Lung microvascular endothelial cell (primary cell): ENCODE data around the gene TOGARAM1. TPM values are rescaled to one million over a fixed set of nuclear protein-coding genes. Genes with fewer than 3 reads are reported as not detected.

Experiments used
- DNase-seq, 2 donors: peaks; one replicate each; pipeline versions ENCODE4 v3.0.0 to v3.0.0-alpha.2; 2010; ENCODE audit warnings: low read depth in 2 of 2
- total RNA-seq: library from RNA; depleted of rRNA; stranded (reverse); fragments of >200 nt; gene quantifications from 2 replicates; pipeline ENCODE4 v1.2.1, GENCODE V29; 2014

Gene TOGARAM1, protein sequence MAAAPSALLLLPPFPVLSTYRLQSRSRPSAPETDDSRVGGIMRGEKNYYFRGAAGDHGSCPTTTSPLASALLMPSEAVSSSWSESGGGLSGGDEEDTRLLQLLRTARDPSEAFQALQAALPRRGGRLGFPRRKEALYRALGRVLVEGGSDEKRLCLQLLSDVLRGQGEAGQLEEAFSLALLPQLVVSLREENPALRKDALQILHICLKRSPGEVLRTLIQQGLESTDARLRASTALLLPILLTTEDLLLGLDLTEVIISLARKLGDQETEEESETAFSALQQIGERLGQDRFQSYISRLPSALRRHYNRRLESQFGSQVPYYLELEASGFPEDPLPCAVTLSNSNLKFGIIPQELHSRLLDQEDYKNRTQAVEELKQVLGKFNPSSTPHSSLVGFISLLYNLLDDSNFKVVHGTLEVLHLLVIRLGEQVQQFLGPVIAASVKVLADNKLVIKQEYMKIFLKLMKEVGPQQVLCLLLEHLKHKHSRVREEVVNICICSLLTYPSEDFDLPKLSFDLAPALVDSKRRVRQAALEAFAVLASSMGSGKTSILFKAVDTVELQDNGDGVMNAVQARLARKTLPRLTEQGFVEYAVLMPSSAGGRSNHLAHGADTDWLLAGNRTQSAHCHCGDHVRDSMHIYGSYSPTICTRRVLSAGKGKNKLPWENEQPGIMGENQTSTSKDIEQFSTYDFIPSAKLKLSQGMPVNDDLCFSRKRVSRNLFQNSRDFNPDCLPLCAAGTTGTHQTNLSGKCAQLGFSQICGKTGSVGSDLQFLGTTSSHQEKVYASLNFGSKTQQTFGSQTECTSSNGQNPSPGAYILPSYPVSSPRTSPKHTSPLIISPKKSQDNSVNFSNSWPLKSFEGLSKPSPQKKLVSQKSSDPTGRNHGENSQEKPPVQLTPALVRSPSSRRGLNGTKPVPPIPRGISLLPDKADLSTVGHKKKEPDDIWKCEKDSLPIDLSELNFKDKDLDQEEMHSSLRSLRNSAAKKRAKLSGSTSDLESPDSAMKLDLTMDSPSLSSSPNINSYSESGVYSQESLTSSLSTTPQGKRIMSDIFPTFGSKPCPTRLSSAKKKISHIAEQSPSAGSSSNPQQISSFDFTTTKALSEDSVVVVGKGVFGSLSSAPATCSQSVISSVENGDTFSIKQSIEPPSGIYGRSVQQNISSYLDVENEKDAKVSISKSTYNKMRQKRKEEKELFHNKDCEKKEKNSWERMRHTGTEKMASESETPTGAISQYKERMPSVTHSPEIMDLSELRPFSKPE (N-terminal part only)
- total RNA-seq: 7.8 and 15.1 TPM in 2 replicates

DNA sequence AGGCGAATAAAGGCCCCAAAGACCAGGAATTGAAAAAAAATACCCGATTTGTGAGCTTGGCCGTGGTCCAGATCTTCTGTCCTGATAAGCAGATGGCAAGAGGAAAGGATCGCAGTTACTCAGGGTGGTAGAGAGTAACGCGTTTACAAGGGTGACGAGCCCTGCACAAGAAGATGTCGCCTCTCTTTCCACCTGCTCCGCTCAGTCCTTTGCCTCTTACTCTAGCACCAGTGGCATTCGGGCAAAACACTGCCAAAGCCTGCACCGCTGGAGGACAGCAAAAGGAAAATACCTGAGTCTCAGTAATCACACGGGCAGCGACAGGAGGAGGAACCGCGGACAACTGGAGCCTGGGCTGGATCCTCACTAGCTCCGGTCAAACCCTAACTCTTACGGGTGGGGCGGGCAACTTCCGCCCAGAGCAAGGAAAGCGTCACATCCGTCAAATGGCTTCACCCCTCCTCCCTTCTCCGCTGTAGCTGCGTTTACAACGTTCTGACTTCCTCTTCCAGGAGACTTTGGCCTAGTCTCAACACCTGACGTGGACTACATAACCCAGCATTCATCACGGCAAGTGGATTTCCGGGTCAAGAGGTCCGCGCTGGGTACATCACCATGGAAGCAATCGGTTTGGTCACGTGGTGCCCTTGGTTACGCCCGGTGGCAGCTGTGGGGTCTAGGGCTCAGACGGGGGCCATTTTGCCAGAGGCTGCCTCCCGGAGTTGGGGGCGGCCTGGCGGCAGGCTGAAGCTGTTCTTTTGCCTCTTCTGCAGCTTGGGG, at the start of gene TOGARAM1, which contains the start of gene KLHL28:
TOGARAM1 (plus strand) TSS at position 637 of the 780 bp plus-strand sequence. CDS start 232 bp downstream, outside the sequence.
KLHL28 (minus strand) TSS at position 394 of the 780 bp plus-strand sequence. CDS start 16,019 bp downstream, outside the sequence.
- DNase-seq: peak; percentile 100

- DNase-seq: peak in 1 of 2 donors; percentile 17
Observed at GRCh38 chr14:44914849-44915248, 47.1 kb upstream of the TOGARAM1 start.

DNA sequence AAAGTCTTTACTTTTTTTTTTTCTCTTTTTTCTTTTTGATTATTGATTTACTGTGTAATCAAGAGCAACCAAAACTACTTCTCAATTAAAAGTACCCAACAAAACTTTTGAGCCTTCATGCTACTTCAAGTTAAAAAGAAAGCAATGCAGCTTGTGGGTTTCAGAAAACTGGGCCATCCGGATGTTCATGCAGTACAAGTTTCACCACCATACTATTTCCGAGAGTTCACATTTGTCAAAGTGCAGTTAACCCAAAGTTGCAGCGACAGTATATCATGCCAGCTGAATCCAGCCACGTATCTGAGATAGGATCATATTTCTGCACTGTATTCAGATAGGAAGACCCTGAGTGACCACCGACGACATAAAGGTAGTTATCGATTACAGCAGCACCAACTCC, 33.2 kb upstream of the TOGARAM1 start:
- DNase-seq: no peak

DNA sequence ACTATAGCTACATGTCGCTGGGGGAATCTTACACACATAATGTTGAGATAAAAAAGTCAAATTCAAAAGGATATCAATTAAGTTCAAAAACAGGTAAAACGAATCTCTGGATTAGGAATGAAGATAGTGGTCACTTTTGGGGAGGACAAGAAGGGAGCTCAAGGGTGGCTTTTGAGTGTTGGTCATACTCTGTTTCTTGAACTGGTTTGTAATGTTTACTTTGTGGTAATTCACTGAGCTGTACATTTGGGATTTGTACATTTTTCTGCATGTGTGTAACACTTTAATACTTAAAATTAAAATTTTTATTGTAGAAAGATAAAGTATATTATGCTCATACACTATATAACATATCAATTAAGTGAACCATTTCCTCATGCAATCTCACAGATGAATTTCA, 26.8 kb upstream of the TOGARAM1 start:
- no peak for DNase-seq

DNA sequence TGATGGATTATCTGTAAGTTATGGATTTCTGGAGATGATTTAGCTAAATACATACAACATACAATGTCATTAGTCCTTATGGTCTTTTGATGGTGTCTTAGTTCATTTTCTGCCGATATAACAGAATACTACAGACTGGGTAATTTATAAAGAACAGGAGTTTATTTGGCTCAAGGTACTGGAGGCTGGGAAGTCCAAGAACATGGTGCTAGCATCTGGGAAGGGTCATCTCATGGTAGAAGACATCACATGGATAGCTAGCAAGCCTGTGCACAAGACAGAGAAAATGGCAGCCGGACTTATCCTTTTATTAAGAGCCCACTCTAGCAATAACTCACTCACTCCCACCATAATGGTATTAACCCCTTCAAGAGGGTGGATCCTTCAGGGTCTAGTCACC, 24.4 kb upstream of the TOGARAM1 start:
- no peak for DNase-seq

GRCh38 chr14:44940211-44940610, 21.8 kb upstream of the TOGARAM1 start:
- DNase-seq: no peak

- DNase-seq: no peak
Observed at GRCh38 chr14:44940944-44941343, 21.0 kb upstream of the TOGARAM1 start.

DNA sequence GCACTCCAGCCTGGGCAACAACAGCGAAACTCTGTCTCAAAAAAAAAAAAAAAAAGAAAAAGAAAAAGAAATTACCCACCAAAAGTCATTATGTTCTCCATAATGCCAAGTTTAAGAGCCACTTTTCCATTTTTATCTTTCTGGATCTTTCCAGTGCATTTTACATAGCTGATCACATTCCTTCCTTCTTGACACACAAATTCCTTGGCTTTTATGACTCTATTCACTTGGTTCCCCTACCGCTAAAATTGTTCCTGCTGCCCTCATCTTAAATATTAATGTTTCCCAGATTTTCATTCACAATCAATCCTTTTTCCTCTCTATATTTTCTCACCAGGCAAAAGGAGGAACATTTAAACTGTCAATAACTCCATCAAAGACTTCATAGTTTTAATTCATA, 20.4 kb upstream of the TOGARAM1 start:
- no peak for DNase-seq

DNA sequence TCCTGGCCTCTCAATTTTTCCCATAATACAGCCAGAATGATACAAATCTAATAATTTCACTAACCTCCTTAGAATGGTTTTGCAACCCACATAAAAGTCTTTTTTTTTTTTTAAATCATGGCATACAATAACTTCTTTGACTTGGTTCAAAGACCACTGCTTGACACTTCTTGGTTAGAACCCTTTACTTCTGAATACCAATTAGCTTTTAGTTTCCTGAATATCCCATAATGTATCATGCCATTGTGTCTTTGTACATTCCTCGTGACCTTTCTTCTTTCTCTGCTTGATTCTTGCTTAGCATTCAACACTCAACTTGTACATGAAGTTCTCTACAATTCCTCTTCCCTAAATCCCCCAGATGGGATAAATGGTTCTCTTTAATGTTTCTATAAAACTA, 19.6 kb upstream of the TOGARAM1 start:
- DNase-seq: no peak

- no peak for DNase-seq
Observed at GRCh38 chr14:44944107-44944506, 17.9 kb upstream of the TOGARAM1 start.

DNA sequence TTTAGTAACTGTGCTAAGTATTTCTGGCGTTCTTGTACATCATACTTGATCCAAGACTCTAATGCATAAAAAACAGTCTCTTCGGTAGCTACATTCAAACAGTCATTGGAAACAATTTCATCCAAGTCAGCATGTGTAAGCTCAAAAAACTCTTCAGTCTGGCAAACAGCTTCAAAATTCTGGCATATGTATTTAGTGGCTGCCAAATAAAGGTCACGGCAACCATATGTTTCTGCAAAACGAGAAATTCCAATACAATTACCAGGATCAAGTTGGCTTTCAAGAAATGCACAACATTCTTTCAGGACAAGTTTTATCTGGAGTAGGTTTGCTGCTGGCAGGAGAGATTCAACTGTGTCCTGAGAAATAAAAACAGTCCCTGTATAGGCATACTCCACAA, 16.7 kb upstream of the TOGARAM1 start:
- no peak for DNase-seq

DNA sequence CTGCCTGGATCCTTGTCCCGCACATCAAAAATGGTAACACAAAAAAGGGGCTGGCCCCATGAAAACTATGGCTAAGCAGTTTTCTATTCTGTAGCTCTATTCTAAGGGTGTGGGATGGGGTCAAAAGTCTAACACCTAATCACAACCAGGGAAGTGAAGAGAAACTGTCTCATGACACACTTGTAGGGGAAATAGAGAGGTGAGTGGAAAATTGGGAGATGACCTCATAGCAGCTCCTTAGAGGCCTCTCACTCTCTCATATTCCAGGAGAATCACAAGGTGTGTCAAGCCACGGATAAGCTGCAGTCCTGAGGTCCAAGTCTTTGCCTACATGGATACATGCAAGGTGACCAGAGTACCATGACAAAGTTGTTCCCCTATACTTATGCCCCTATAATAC, 10.9 kb upstream of the TOGARAM1 start:
- DNase-seq: no peak

- DNase-seq: no peak
Observed at GRCh38 chr14:44952391-44953110, 9.4 kb upstream of the TOGARAM1 start.

GRCh38 chr14:44954750-44955149, 7.2 kb upstream of the TOGARAM1 start:
- DNase-seq: no peak

DNA sequence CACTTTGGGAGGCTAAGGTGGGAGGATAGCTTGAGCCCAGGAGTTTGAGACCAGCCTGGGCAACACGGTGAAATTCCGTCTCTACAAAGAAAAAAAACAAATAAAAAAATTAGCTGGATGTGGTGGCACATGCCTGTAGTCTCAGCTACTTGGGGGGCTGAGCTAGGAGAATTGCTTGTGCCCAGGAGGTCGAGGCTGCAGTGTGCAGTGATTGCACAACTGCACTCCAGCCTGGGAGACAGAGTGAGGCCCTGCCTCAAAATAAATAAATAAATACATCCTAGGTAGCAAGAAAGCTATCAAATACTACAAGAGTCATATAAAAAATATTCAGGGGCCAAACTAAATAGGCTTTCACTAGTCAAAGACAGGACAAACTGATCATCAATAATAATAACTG, 6.5 kb upstream of the TOGARAM1 start:
- DNase-seq: no peak

- DNase-seq: no peak
Observed at GRCh38 chr14:44956866-44957265, 5.1 kb upstream of the TOGARAM1 start.

- DNase-seq: no peak
Observed at GRCh38 chr14:44959538-44959937, 2.5 kb upstream of the TOGARAM1 start.

GRCh38 chr14:44960146-44960545, 1.8 kb upstream of the TOGARAM1 start:
- DNase-seq: peak in 1 of 2 donors; percentile 8

DNA sequence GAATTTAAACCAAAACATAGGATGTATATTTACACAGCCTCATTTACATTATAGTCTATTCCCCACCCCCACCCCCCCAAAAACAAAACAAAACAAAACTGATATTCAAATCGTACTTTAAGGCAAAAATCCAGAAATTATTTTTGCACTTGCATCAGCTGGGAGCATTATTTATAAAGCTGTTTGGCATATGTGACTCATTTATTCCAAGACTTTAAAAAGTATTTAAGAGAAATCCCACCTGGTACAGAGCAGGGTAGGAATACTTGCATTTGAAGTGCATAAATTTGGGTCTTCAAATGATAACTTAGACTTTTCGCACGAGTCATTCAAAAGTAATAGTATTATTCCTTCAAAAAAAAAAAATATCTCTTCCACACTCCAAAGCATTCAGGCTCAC, 1.3 kb upstream of the TOGARAM1 start:
- DNase-seq: peak; percentile 2 to 12

GRCh38 chr14:44961151-44961553, 838 bp upstream of the TOGARAM1 start:
- DNase-seq: peak; percentile 23 to 60
